Psoas muscle (tissue), 8 donors: ENCODE data around the gene PANK4. TPM values are rescaled to one million over a fixed set of nuclear protein-coding genes. Genes with fewer than 3 reads are reported as not detected.
A peak's percentile ranks its signal among the peaks of the same experiment; 100 is the strongest.

Experiments used
- ATAC-seq, 4 donors: fragments of 200-7000 bp; cut with Tn5 transposase; one replicate each; pipeline ENCODE4 v1.9.1; 2020; ENCODE audit warnings: moderate library complexity in 3 of 4, mild to moderate bottlenecking in 2 of 4
- DNase-seq, 2 donors: peaks; one replicate each; pipeline ENCODE4 v3.0.0-alpha.2; 2020
- H3K27ac ChIP-seq: fragments of 200-600 bp; one replicate; pipeline ENCODE4 v1.8.0; 2022
- H3K27me3 ChIP-seq, 3 donors: fragments of 200-600 bp in 1 of 3; one replicate each; pipeline versions ENCODE4 v1.6.1 to v1.8.0; 2013 to 2022; ENCODE audit warnings: low read length in 2 of 3, mild to moderate bottlenecking in 2 of 3, moderate library complexity in 1 of 3; ENCODE audit not compliant: insufficient read depth in 3 of 3
- H3K36me3 ChIP-seq, 2 donors: fragments of 200-600 bp in 1 of 2; one replicate each; pipeline versions ENCODE4 v1.6.1 to v1.8.0; 2013 to 2022; ENCODE audit warnings: low read depth in 1 of 2, mild to moderate bottlenecking in 1 of 2, moderate library complexity in 1 of 2; ENCODE audit not compliant: insufficient read depth in 1 of 2
- H3K4me1 ChIP-seq: fragments of 200-600 bp; one replicate; pipeline ENCODE4 v1.8.0; 2022
- H3K4me3 ChIP-seq: fragments of 200-600 bp; one replicate; pipeline ENCODE4 v1.8.0; 2022; ENCODE audit warnings: mild to moderate bottlenecking
- H3K9me3 ChIP-seq: fragments of 200-600 bp; one replicate; pipeline ENCODE4 v1.8.0; 2022
- WGBS, 3 donors: extraction: QIAGEN DNeasy Blood & Tissue Kit; methylation state at CpG; one replicate each; pipeline versions ENCODE4 v1.1.6 to v1.1.7; 2013; 5-methylcytosine and 5-hydroxymethylcytosine counted together
- intact Hi-C, 2 donors: fragments of 100-400 bp; cut with DNase I; formaldehyde crosslinking; loops; one replicate each; pipeline versions ENCODE4 v1.11.0 to v1.14.2; 2022
- polyA plus RNA-seq, 3 donors: library from polyadenylated mRNA; stranded (reverse); fragments of 200-250 nt; gene quantifications; one replicate each; pipeline ENCODE4 v1.2.3, GENCODE V29; 2013
- total RNA-seq, 4 donors: library from RNA; stranded (reverse); fragmentation: NEBNext Ultra II Directional in 2 of 4; extraction: Animal tissue kit (Norgen Biotek cat#: 25700) in 2 of 4; gene quantifications; one replicate each; pipeline versions ENCODE4 v1.2.1 to v1.2.4, GENCODE V29; 2021 to 2023
- TF ChIP-seq, protein P1 (sequence below): fragments of 200-600 bp; IDR thresholded peaks from one replicate; pipeline ENCODE4 v1.8.0; 2022; ENCODE audit warnings: antibody characterized with exemption
- donor health status: healthy with polysubstance abuse.
- donor health status: DM: no; HTN: no; CAD: no; lungs with moderate emphysema.
- donor health status: Bipolar disorder and iron deficiency.
- donor health status: healthy.
- donor health status: DM: yes; HTN: yes; CAD: no.
- donor health status: DM: no; HTN: no; CAD: no.
- donor health status: DM: no; HTN: no; CAD: no.
- donor health status: DM: yes; HTN: yes; CAD: no.

PANK4 gene
- total and polyA plus RNA-seq, 7 donors, result 29.0 to 45.1 (median 31.9) TPM

DNA sequence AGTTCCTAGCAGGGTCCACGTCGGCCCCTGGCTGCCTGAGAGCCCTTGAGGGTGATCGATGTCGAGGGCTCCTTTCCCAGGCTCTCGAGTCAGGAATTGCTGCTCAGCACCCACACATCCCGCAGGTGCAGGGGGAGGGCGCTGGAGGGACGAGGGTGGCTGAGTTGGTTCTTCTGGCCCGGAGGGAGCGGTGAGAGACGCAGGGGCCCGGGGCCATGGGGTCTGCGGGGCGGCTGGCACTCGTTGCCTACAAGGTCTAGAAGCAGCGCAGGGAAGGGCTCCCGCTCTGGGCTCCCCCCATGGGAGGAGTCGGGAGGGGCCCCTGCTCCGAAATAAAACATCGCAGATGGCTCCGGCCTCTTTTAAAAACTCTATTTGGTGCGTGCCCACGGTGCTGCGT is 18.2 kb downstream of the PANK4 start:
- H3K36me3 ChIP-seq, result peaks cover 26 to 58% of the 10 kb centered on the region in 2 donors
- H3K27ac ChIP-seq, result no peak overlapping the region
- intact Hi-C loops, result no loop called here
- ATAC-seq (no peak), DNase-seq (no peak)
- no peaks in the 10 kb centered on the region for H3K4me1 ChIP-seq
- H3K27me3 ChIP-seq, result peaks cover 0 to 22% (median 6%) of the 10 kb centered on the region in 3 donors
- TF ChIP-seq, protein P1, sequence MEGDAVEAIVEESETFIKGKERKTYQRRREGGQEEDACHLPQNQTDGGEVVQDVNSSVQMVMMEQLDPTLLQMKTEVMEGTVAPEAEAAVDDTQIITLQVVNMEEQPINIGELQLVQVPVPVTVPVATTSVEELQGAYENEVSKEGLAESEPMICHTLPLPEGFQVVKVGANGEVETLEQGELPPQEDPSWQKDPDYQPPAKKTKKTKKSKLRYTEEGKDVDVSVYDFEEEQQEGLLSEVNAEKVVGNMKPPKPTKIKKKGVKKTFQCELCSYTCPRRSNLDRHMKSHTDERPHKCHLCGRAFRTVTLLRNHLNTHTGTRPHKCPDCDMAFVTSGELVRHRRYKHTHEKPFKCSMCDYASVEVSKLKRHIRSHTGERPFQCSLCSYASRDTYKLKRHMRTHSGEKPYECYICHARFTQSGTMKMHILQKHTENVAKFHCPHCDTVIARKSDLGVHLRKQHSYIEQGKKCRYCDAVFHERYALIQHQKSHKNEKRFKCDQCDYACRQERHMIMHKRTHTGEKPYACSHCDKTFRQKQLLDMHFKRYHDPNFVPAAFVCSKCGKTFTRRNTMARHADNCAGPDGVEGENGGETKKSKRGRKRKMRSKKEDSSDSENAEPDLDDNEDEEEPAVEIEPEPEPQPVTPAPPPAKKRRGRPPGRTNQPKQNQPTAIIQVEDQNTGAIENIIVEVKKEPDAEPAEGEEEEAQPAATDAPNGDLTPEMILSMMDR, result no peak
- no peak overlapping the region for H3K4me3 ChIP-seq
- 87% methylated on average over 24 of the region's 24 CpGs for whole genome bisulfite sequencing, 3 donors
- H3K9me3 ChIP-seq, result no peaks in the 10 kb centered on the region

DNA sequence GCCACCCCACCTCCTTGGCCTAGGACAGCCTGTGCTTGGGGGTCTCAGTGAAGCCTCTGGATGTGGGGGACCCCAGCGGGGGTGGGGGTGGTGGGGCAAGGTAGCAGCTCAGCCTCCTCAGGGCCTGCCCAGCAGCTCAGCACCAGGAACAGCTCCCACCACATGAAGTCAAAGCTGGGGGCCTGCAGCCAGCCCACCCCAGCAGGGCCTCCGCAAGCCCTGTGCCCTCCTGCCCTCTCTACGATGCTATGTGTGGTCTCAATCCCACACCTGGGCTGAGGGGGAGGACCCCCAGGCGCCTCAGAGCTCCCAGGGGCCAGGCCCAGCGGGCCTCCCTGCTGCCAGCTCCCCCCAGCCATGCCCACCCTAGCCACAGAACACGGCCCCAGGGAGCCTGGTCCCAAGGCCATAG is 18.6 kb downstream of the PANK4 start:
- Histone ChIP-seq H3K9me3 (no peaks in the 10 kb centered on the region), H3K4me1 (no peaks in the 10 kb centered on the region), H3K4me3 (no peak overlapping the region), H3K27ac (no peak overlapping the region), H3K27me3 (peaks cover 0 to 26% (median 6%) of the 10 kb centered on the region in 3 donors), H3K36me3 (peaks cover 26 to 53% of the 10 kb centered on the region in 2 donors)
- ATAC-seq, result no peak
- TF ChIP-seq, protein P1, result no peak
- intact Hi-C loops, result no loop called here
- 86 to 93% (median 89%) methylated on average over 6 of the region's 6 CpGs for WGBS, 3 donors
- DNase-seq, result no peak

GRCh38 chr1:2506901-2507565 is 19.4 kb downstream of the PANK4 start:
- DNase-seq, result no peak
- intact Hi-C loops, result no loop called here

DNA sequence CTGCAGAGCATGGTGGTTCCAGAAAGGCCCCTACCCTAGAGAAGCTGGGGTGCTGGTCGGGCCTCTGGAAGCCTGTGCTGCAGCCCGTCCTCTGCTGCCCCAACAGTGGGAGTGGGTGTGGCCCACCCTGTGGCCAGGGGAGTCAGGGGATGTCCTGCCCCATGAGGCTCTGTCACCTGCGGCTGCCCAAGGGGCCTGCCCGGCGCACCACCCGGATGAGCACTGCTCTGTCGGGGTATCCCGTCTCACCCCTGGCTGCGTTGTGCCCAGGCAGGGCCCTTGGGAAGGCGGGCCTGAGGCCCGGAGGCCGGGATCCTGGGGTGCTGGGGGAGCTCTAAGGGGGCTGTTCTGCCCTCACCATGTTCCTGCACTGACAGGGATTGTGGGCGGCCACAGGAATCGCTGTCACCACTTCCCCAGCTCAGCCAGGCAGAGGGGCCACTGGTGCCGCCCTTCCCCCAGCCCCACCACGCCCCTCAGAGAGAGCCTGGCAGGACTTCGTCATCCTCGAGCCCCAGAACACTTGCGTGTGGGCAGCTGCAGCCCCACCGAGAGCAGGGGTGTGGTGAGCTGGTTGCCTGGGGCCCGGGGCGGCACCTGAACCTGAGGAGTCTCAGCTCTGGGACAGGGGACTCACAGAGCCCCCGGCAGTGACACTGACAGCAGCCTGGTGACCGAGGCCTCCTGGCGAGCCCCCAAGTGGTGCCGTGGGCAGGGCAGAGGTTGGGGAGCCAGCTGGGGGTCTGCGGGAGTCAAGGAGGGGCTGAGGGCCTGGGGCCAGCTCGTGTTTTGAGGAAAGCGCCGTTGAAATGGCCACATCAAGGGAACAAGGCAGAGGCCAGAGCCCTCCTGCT is 20.2 kb downstream of the PANK4 start:
- peaks cover 0 to 41% (median 9%) of the 10 kb centered on the region in 3 donors for H3K27me3 ChIP-seq
- ATAC-seq (peak in 3 of 4 donors; percentile 6 to 27 (median 9)), DNase-seq (no peak)
- H3K4me1 ChIP-seq, result no peaks in the 10 kb centered on the region
- no peaks in the 10 kb centered on the region for H3K9me3 ChIP-seq
- TF ChIP-seq, protein P1, result no peak
- WGBS, 3 donors, result 51 to 57% (median 52%) methylated on average over 27 to 30 of the region's 30 CpGs
- H3K4me3 ChIP-seq, result no peak overlapping the region
- intact Hi-C loops, result no loop called here
- no peak overlapping the region for H3K27ac ChIP-seq
- H3K36me3 ChIP-seq, result peaks cover 14 to 38% of the 10 kb centered on the region in 2 donors

More at GRCh38 chr1:2506901-2507565, 19.4 kb downstream of the PANK4 start:
- Histone ChIP-seq H3K36me3 (peaks cover 20 to 46% of the 10 kb centered on the region in 2 donors), H3K27ac (no peak overlapping the region), H3K4me3 (no peak overlapping the region), H3K27me3 (peaks cover 0 to 33% (median 9%) of the 10 kb centered on the region in 3 donors), H3K4me1 (no peaks in the 10 kb centered on the region), H3K9me3 (no peaks in the 10 kb centered on the region)
- 45 to 52% (median 45%) methylated on average over 10 to 15 of the region's 15 CpGs for WGBS, 3 donors
- TF ChIP-seq, protein P1, result no peak
- ATAC-seq, result peak in 3 of 4 donors; percentile 9 to 18 (median 16)
